ENCODE measurements around the gene ZNF598.
"Not testable (repeated sequence)": the region's sequence is repeated elsewhere in the genome, so short reads cannot be mapped to it uniquely, and the experiment has no call there.

ZNF598 gene

GRCh38 chr16:1975432-1976215, 34.0 kb downstream of the ZNF598 start:
- DNase-seq (ENCODE audit: low spot score), result no peak

- DNase-seq (ENCODE audit: low spot score), result no peak
Measured at GRCh38 chr16:1974157-1975070, 35.2 kb downstream of the ZNF598 start.

GRCh38 chr16:1973461-1974156, 36.0 kb downstream of the ZNF598 start:
- no peak for DNase-seq (ENCODE audit: low spot score)

- DNase-seq (ENCODE audit: low spot score), result peak; percentile 58
Measured at GRCh38 chr16:1972490-1972877, 37.1 kb downstream of the ZNF598 start.

GRCh38 chr16:1971796-1972489, 37.7 kb downstream of the ZNF598 start, which contains the start of gene TBL3:
TBL3 (plus strand) TSS chr16:1972053; CDS start chr16:1972165, 112 bp downstream.
- peak; percentile 97 for DNase-seq (ENCODE audit: low spot score)

GRCh38 chr16:1968146-1968953, 41.3 kb downstream of the ZNF598 start:
- DNase-seq (ENCODE audit: low spot score), result no peak

- no peak for DNase-seq (ENCODE audit: low spot score)
Measured at GRCh38 chr16:1966460-1966859, 43.2 kb downstream of the ZNF598 start, which contains the start of gene RNF151. RNF151 (plus strand) TSS chr16:1966856; CDS start chr16:1966882, 26 bp downstream.

- DNase-seq (ENCODE audit: low spot score), result no peak
Measured at GRCh38 chr16:1965396-1966001, 44.1 kb downstream of the ZNF598 start.

GRCh38 chr16:1964506-1965395, 44.9 kb downstream of the ZNF598 start, which contains the start of gene RPS2:
RPS2 (minus strand) TSS chr16:1964826; CDS start chr16:1964625, 201 bp downstream.
- peak; percentile 100 for DNase-seq (ENCODE audit: low spot score)

GRCh38 chr16:1963806-1964505, 45.7 kb downstream of the ZNF598 start:
- DNase-seq (ENCODE audit: low spot score), result no peak

- not testable (repeated sequence) for DNase-seq (ENCODE audit: low spot score)
Measured at GRCh38 chr16:1962161-1963153, 47.2 kb downstream of the ZNF598 start.

- DNase-seq (ENCODE audit: low spot score), result no peak
Measured at GRCh38 chr16:1961651-1962067, 48.0 kb downstream of the ZNF598 start.

- DNase-seq (ENCODE audit: low spot score), result no peak
Measured at GRCh38 chr16:1960665-1961630, 48.7 kb downstream of the ZNF598 start.

- peak; percentile 90 for DNase-seq (ENCODE audit: low spot score)
Measured at GRCh38 chr16:1959269-1960039, 50.2 kb downstream of the ZNF598 start, which contains the start of gene NDUFB10. NDUFB10 (plus strand) TSS chr16:1959538; CDS start chr16:1959625, 87 bp downstream.

- DNase-seq (ENCODE audit: low spot score), result no peak
Measured at GRCh38 chr16:1958715-1959268, 50.8 kb downstream of the ZNF598 start.
